ENCODE measurements around the gene GNGT2. TPM values are rescaled to one million over a fixed set of nuclear protein-coding genes. Genes with fewer than 3 reads are reported as not detected.

GNGT2 gene
- total RNA-seq, 3 donors from 2014 or later = 0.48 to 0.66 TPM; not detected in 1

- TF ChIP-seq POLR2AphosphoS5 (IDR thresholded peaks at IDR 0.05) = no peak
- TF ChIP-seq CTCF (IDR thresholded peaks at IDR 0.05) = no peak
- TF ChIP-seq POLR2A (IDR thresholded peaks at IDR 0.05) = no peak
- intact Hi-C loops (cut with DNase I; ENCODE audit: low total_unique reads) = no loop called here
- no peak overlapping the region for H3K4me3 ChIP-seq
- DNase-seq (ENCODE audit: low spot score in 2 of 2) = no peak
- H3K27me3 ChIP-seq = peaks cover 0 to 26% of the 10 kb centered on the region in 2 donors
- H3K4me1 ChIP-seq = no peaks in the 10 kb centered on the region
- no peaks in the 10 kb centered on the region for H3K36me3 ChIP-seq
- no peak overlapping the region for H3K27ac ChIP-seq
- peaks cover under 1 to 7% of the 10 kb centered on the region in 2 donors for H3K9me3 ChIP-seq
These were observed 40.2 kb downstream of the GNGT2 start for GRCh38 chr17:49170216-49170615.

GRCh38 chr17:49168706-49169105 is 41.7 kb downstream of the GNGT2 start:
- intact Hi-C loops (cut with DNase I; ENCODE audit: low total_unique reads) = no loop called here
- TF ChIP-seq POLR2AphosphoS5 (IDR thresholded peaks at IDR 0.05) (no peak), CTCF (IDR thresholded peaks at IDR 0.05) (no peak), POLR2A (IDR thresholded peaks at IDR 0.05) (no peak)
- Histone ChIP-seq H3K9me3 (no peaks in the 10 kb centered on the region), H3K36me3 (no peaks in the 10 kb centered on the region), H3K27ac (no peak overlapping the region), H3K27me3 (peaks cover 0 to 26% of the 10 kb centered on the region in 2 donors), H3K4me1 (no peaks in the 10 kb centered on the region), H3K4me3 (no peak overlapping the region)
- no peak for DNase-seq (ENCODE audit: low spot score in 2 of 2)

DNA sequence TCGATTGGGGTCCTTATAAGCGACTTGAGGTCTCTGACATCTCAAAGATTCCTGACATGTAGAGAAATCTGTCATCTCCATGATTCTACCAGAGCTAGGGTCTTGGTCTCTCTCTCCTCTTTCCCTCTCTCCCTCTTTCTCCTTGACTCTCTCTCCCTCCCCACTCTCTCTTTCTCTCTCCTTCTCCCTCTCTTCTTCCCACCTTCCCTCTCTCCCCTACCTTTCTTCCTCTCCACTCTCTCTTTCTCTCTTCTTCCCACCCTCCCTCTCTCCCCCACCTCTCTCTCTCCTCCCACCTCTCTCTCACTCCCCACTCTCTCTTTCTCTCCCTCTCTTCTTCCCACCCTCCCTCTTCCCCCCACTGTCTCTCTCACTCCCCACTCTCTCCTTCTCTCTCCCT is 45.2 kb downstream of the GNGT2 start:
- Histone ChIP-seq H3K4me3 (no peak overlapping the region), H3K27ac (no peak overlapping the region), H3K36me3 (no peaks in the 10 kb centered on the region), H3K9me3 (no peaks in the 10 kb centered on the region), H3K27me3 (peaks cover 0 to 23% of the 10 kb centered on the region in 2 donors), H3K4me1 (no peaks in the 10 kb centered on the region)
- TF ChIP-seq CTCF (IDR thresholded peaks at IDR 0.05) (no peak), POLR2AphosphoS5 (IDR thresholded peaks at IDR 0.05) (no peak)
- intact Hi-C loops (cut with DNase I; ENCODE audit: low total_unique reads) = no loop called here
- no peak for DNase-seq (ENCODE audit: low spot score in 2 of 2)

- TF ChIP-seq CTCF (IDR thresholded peaks at IDR 0.05) = no peak
- no peak for TF ChIP-seq POLR2A (IDR thresholded peaks at IDR 0.05)
- no peak for TF ChIP-seq POLR2AphosphoS5 (IDR thresholded peaks at IDR 0.05)
- H3K27me3 ChIP-seq = peaks cover 0 to 11% of the 10 kb centered on the region in 2 donors
- no peaks in the 10 kb centered on the region for H3K4me1 ChIP-seq
- H3K9me3 ChIP-seq = no peaks in the 10 kb centered on the region
- H3K36me3 ChIP-seq = no peaks in the 10 kb centered on the region
- H3K4me3 ChIP-seq = no peak overlapping the region
- intact Hi-C loops (cut with DNase I; ENCODE audit: low total_unique reads) = no loop called here
- DNase-seq (ENCODE audit: low spot score in 2 of 2) = no peak
- H3K27ac ChIP-seq = no peak overlapping the region
These were observed 47.5 kb downstream of the GNGT2 start for GRCh38 chr17:49162866-49163265.

- no peak overlapping the region for H3K27ac ChIP-seq
- H3K36me3 ChIP-seq = no peaks in the 10 kb centered on the region
- H3K4me1 ChIP-seq = no peaks in the 10 kb centered on the region
- no peak overlapping the region for H3K4me3 ChIP-seq
- H3K27me3 ChIP-seq = peaks cover 0 to 28% of the 10 kb centered on the region in 2 donors
- no peaks in the 10 kb centered on the region for H3K9me3 ChIP-seq
- TF ChIP-seq CTCF (IDR thresholded peaks at IDR 0.05) = no peak
- no peak for TF ChIP-seq POLR2A (IDR thresholded peaks at IDR 0.05)
- no peak for TF ChIP-seq POLR2AphosphoS5 (IDR thresholded peaks at IDR 0.05)
- no peak for DNase-seq (ENCODE audit: low spot score in 2 of 2)
- intact Hi-C loops (cut with DNase I; ENCODE audit: low total_unique reads) = no loop called here
These were observed 52.6 kb downstream of the GNGT2 start for GRCh38 chr17:49157784-49158183.
